Measurements from ENCODE around the gene DUS3L.

DUS3L gene

GRCh38 chr19:5790559-5791520 lies at the start of gene DUS3L:
Gene DUS3L (minus strand): TSS chr19:5791163. CDS start chr19:5791141, 22 bp downstream.
- DNase-seq (ENCODE audit: low read depth in 2 of 2, low spot score in 1 of 2): peak; percentile 89 to 92

GRCh38 chr19:5839065-5840017 lies 48.4 kb upstream of the DUS3L start, which contains the start of gene FUT6:
Gene FUT6 (minus strand): TSS chr19:5839702. CDS start chr19:5832567, 7,135 bp downstream.
- DNase-seq (ENCODE audit: low read depth in 2 of 2, low spot score in 1 of 2): no peak

GRCh38 chr19:5838353-5839064 lies 47.5 kb upstream of the DUS3L start:
- no peak for DNase-seq (ENCODE audit: low read depth in 2 of 2, low spot score in 1 of 2)

GRCh38 chr19:5837761-5838352 lies 46.9 kb upstream of the DUS3L start:
- DNase-seq (ENCODE audit: low read depth in 2 of 2, low spot score in 1 of 2): no peak

DNA sequence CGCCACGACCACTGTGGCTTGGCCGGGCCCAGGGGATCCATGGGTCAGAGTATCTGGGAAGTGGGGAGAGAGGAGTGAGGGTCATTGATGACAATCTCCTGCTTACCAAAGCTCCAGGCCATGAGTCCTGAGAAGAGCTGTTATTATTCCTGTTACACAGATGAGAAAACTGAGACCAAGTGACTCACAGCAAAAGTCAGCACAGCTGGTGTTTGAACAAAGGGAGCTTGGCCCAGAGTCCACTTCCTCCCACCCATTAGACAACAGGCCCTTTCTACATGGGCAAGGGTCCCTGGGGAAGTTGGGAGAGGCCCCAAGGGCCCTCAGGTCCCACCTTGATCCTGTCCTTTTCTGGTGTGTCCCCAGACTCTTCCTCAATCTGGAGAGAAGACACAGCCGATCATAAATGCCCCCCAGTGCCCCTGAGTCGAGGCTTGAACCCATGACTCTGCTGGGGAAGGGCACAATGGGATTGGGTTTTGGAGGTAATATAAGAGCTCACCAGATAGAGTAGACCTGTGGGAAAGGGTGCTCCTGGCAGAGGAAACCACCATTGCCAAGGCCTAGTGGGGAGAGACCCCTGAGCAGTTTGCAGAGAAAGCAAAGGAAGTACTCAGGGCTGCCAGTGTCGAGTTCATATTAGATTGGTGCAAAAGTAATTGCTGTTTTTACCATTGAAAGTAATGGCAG lies 41.7 kb upstream of the DUS3L start:
- no peak for DNase-seq (ENCODE audit: low read depth in 2 of 2, low spot score in 1 of 2)

- no peak for DNase-seq (ENCODE audit: low read depth in 2 of 2, low spot score in 1 of 2)
These were observed 41.1 kb upstream of the DUS3L start for GRCh38 chr19:5832061-5832460.

DNA sequence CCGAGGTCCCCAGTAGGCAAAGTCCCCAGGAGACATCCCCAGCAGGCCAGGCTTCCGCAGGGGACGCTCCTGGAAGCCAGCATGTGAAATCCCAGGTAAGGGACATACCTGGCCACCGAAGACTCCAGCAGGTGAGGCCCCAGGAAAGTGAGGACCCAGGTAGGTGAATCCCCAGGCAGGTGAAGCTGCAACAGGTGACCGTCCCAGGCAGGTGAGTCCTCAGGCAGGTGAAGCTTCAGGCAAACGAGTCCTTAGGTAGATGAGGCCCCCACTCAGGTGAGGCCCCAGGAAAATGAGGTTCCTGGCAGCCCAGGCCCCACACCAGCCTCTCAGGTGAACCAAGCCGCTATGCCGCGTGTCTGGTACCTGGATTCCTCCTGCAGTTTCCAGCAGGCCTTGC lies 40.2 kb upstream of the DUS3L start:
- DNase-seq (ENCODE audit: low read depth in 2 of 2, low spot score in 1 of 2): no peak

GRCh38 chr19:5829567-5830310 lies 38.8 kb upstream of the DUS3L start:
- no peak for DNase-seq (ENCODE audit: low read depth in 2 of 2, low spot score in 1 of 2)

DNA sequence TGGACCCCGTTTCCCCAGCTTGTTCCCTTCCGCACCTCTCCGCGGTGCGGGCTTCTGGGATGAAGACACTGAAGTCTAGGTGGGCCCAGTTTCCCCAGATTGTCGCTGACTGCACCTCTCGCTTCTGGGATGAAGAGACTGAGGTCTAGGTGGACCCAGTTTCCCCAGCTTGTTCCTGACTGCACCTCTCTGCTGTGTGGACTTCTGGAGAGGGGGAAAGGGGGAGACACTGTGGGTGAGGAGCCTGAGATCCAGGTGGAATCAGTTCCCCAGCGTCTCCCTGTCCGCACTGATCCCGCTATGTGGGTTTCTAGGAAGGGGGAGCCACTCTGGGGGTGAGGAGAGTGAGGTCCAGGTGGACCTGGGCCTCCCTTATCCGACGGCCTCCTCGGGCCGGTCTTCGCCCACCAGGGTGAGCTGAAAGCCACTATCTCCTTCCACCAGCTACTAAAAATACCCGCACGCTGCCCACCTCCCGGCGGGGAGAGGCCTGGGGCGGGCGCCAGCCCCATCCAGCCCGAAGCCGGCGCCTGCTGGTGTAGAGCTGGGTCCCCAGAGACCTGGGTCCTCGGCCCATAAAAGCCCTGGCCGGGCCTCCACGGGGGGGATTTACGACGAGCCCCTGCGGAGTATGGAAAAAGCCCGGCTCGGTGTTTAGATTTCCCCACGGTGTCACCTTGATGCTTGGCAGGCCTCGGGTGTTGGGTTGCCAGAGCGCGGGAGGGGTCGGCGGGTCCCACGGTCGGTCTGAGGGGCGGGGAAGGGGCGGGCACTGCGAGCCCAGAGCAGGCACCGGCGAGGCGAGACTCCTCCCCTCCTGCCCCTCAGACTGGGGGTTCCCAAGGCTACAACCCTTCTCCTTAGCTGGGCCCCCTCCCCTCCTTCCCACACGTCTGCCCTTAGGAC lies 38.0 kb upstream of the DUS3L start:
- no peak for DNase-seq (ENCODE audit: low read depth in 2 of 2, low spot score in 1 of 2)

DNA sequence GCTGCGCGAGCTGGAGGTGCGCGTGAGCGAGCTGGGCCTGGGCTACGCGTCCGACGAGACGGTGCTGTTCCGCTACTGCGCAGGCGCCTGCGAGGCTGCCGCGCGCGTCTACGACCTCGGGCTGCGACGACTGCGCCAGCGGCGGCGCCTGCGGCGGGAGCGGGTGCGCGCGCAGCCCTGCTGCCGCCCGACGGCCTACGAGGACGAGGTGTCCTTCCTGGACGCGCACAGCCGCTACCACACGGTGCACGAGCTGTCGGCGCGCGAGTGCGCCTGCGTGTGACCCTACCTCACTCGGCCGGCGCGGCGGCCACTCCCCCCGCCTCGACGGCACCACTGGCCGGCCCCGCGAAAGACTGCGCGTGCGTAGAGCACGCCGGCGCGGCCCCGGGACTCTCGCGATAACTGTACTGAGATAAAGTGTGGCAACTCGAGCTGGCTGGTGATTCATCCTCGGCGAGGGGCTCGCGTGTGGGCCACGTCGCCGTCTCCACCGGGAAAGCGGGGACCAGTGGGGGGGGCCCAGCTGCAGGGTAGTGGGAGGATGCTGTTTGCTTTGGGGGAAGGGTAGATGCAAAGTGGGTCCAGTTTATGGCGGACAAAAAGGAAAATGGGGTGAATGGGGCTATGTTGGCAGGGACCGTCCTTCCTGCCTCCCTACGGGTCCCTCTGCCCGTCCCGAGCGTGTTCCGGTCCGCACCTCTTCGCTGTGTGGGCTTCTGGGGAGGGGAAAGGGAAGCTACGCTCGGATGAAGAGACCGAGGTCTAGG lies 37.1 kb upstream of the DUS3L start:
- peak; percentile 83 to 94 for DNase-seq (ENCODE audit: low read depth in 2 of 2, low spot score in 1 of 2)

GRCh38 chr19:5827342-5827890 lies 36.5 kb upstream of the DUS3L start:
- DNase-seq (ENCODE audit: low read depth in 2 of 2, low spot score in 1 of 2): no peak

- no peak for DNase-seq (ENCODE audit: low read depth in 2 of 2, low spot score in 1 of 2)
These were observed 35.8 kb upstream of the DUS3L start for GRCh38 chr19:5826531-5827341.

DNA sequence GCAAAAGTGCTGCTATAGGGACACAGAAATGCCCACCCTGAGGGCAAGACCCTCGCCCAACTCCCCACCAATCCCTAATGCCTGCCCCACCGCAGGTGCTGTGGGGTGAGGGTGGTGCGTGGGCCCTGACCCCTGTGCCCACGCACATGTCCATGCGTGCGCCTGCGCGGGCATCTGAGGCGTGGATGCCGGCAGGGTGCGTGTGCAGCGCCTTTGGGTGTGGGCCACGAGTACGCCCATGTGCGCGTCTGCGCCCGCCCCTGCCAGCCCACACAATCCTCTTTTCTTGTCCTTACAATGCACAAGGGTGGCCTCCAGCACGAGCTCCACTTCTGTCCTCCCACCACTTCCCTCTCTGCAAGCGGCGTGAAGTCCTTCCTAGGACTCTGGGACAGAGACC lies 34.2 kb upstream of the DUS3L start:
- DNase-seq (ENCODE audit: low read depth in 2 of 2, low spot score in 1 of 2): no peak

- no peak for DNase-seq (ENCODE audit: low read depth in 2 of 2, low spot score in 1 of 2)
These were observed 33.8 kb upstream of the DUS3L start for GRCh38 chr19:5824751-5825150.

- no peak for DNase-seq (ENCODE audit: low read depth in 2 of 2, low spot score in 1 of 2)
These were observed 32.8 kb upstream of the DUS3L start for GRCh38 chr19:5823579-5824281.
